Stomach (tissue), 4 donors: ENCODE data around the gene DLX2.

ENCODE experiments used
- POLR2A ChIP-seq, 4 donors: fragments of 450-650 bp; IDR thresholded peaks; one replicate each; pipeline ENCODE4 v1.6.1; 2016; ENCODE audit warnings: antibody characterized with exemption in 4 of 4, control low read depth in 2 of 4, mild to moderate bottlenecking in 1 of 4, moderate library complexity in 1 of 4
- POLR2AphosphoS5 ChIP-seq, 3 donors: sonication (generic); formaldehyde crosslinking; IDR thresholded peaks; one replicate each; pipeline ENCODE4 v1.6.1; 2016; ENCODE audit warnings: antibody characterized with exemption in 3 of 3

- TF ChIP-seq POLR2AphosphoS5 (IDR thresholded peaks at IDR 0.05) (no peak), POLR2A (IDR thresholded peaks at IDR 0.05) (no peak)
These were observed 5.9 kb upstream of the DLX2 start for GRCh38 chr2:172108587-172108930.
